A549 (cell line): ENCODE measurements around the gene CELF4. TPM values are rescaled to one million over a fixed set of nuclear protein-coding genes. Genes with fewer than 3 reads are reported as not detected.

Experiments used
- ATAC-seq, 2 experiments: fragments of 200-7000 bp in 1 of 2; fragments of >200 bp in 1 of 2; cut with Nextera tagmentation in 1 of 2; cut with Tn5 transposase in 1 of 2; 3 replicates each; pipeline versions ENCODE4 v1.8.0 to v1.9.1; 2018 to 2020; ENCODE audit warnings: mild to moderate bottlenecking in 1 of 2, moderate library complexity in 1 of 2
- CTCF ChIA-PET: fragments of 300-600 bp; sonication (Branson Sonifier 250); formaldehyde crosslinking; extraction: SDS; loops from one replicate; lab custom pipeline; 2021; ENCODE audit warnings: antibody characterized with exemption, inconsistent platforms; lab: Yijun Ruan, JAX
- POLR2A ChIA-PET: fragments of 350-600 bp; formaldehyde crosslinking; extraction: SDS; loops from one replicate; lab custom pipeline; 2021; ENCODE audit warnings: antibody characterized with exemption, inconsistent platforms; lab: Yijun Ruan, JAX
- DNase-seq, 2 experiments: peaks; one replicate each; pipeline versions ENCODE4 v3.0.0 to v3.0.0-alpha.2; 2011 to 2016; ENCODE audit warnings: low read depth in 1 of 2, low spot score in 1 of 2
- FAIRE-seq: peaks from 2 replicates; lab custom pipeline; 2011; peaks lifted over from hg19 to GRCh38; lab: Jason Lieb, UNC
- H3K27ac ChIP-seq, 2 experiments: fragments of >200 bp; sonication (Bioruptor Twin); formaldehyde crosslinking; 3 replicates each; pipeline ENCODE4 v1.5.1; 2016 to 2017
- H3K4me1 ChIP-seq: fragments of >200 bp; sonication (Bioruptor Twin); formaldehyde crosslinking; 3 replicates; pipeline ENCODE4 v1.6.1; 2016
- H3K4me2 ChIP-seq: fragments of >200 bp; sonication (Bioruptor Twin); formaldehyde crosslinking; 3 replicates; pipeline ENCODE4 v1.6.1; 2016
- H3K4me3 ChIP-seq: fragments of >200 bp; sonication (Bioruptor Twin); formaldehyde crosslinking; 3 replicates; pipeline ENCODE4 v1.5.1; 2016
- H3K9me3 ChIP-seq: fragments of >200 bp; sonication (Bioruptor Twin); formaldehyde crosslinking; 3 replicates; pipeline ENCODE4 v1.6.1; 2016
- BHLHE40 ChIP-seq: IDR thresholded peaks from 2 replicates; pipeline ENCODE4 v1.6.1; 2012; ENCODE audit warnings: low read depth, low read length, inconsistent platforms
- CBX2 ChIP-seq: fragments of 200-600 bp; sonication (generic); IDR thresholded peaks from 2 replicates; pipeline ENCODE4 v1.6.1; 2016; ENCODE audit warnings: low read depth, mild to moderate bottlenecking, borderline replicate concordance
- CTCF ChIP-seq: fragments of >200 bp; sonication (Bioruptor Twin); formaldehyde crosslinking; IDR thresholded peaks from 3 replicates; pipeline ENCODE4 v1.5.1; 2016
- EHMT2 ChIP-seq: fragments of 200-600 bp; sonication (generic); IDR thresholded peaks from 2 replicates; pipeline ENCODE4 v1.6.1; 2016; ENCODE audit warnings: antibody characterized with exemption, low read depth, mild to moderate bottlenecking, moderate library complexity
- FOXS1 ChIP-seq: fragments of 250-450 bp; sonication (Bioruptor Pico); IDR thresholded peaks from 2 replicates; pipeline ENCODE4 v1.5.0; 2020; ENCODE audit warnings: mild to moderate bottlenecking, moderate library complexity
- HEYL ChIP-seq: fragments of 250-450 bp; sonication (Bioruptor Pico); IDR thresholded peaks from 2 replicates; pipeline ENCODE4 v1.8.0; 2021; ENCODE audit warnings: mild to moderate bottlenecking, moderate library complexity
- HMGXB4 ChIP-seq: fragments of 250-450 bp; sonication (Bioruptor Pico); IDR thresholded peaks from 2 replicates; pipeline ENCODE4 v1.5.0; 2021; ENCODE audit warnings: mild to moderate bottlenecking, moderate library complexity, borderline replicate concordance
- HOXA7 ChIP-seq: fragments of 250-450 bp; sonication (Bioruptor Pico); IDR thresholded peaks from 2 replicates; pipeline ENCODE4 v1.5.0; 2020; ENCODE audit warnings: mild to moderate bottlenecking, moderate library complexity
- HOXB13 ChIP-seq: fragments of 250-450 bp; sonication (Bioruptor Pico); IDR thresholded peaks from 2 replicates; pipeline ENCODE4 v1.5.0; 2020; ENCODE audit warnings: low read depth, mild to moderate bottlenecking, moderate library complexity
- KDM1A ChIP-seq: fragments of 200-600 bp; sonication (generic); IDR thresholded peaks from 2 replicates; pipeline ENCODE4 v1.6.1; 2016; ENCODE audit warnings: low read depth, mild to moderate bottlenecking
- MYC ChIP-seq: IDR thresholded peaks from 2 replicates; pipeline ENCODE4 v1.6.1; 2012; ENCODE audit warnings: mild to moderate bottlenecking, inconsistent platforms, low read length, improper control_type of control experiment, borderline replicate concordance
- NR3C1 ChIP-seq: fragments of >200 bp; sonication (Bioruptor Twin); formaldehyde crosslinking; IDR thresholded peaks from 3 replicates; pipeline ENCODE4 v1.6.1; 2017
- PBX3 ChIP-seq: IDR thresholded peaks from 2 replicates; pipeline ENCODE4 v1.6.1; 2012
- PHF8 ChIP-seq: fragments of 200-600 bp; sonication (generic); IDR thresholded peaks from 2 replicates; pipeline ENCODE4 v1.6.1; 2016; ENCODE audit warnings: low read depth, mild to moderate bottlenecking, antibody characterized with exemption, moderate library complexity, borderline replicate concordance
- RCOR1 ChIP-seq: fragments of 150-350 bp; IDR thresholded peaks from 2 replicates; pipeline ENCODE4 v1.6.1; 2014; ENCODE audit warnings: antibody characterized with exemption, low read length, low read depth
- RFX5 ChIP-seq: fragments of 450-650 bp; IDR thresholded peaks from 2 replicates; pipeline ENCODE4 v1.7.1; 2014; ENCODE audit warnings: antibody characterized with exemption, mild to moderate bottlenecking, moderate library complexity
- SMC3 ChIP-seq: fragments of >200 bp; sonication (Bioruptor Twin); formaldehyde crosslinking; IDR thresholded peaks from 3 replicates; pipeline ENCODE4 v1.6.1; 2018; ENCODE audit warnings: inconsistent platforms
- TP53 ChIP-seq: fragments of 250-450 bp; sonication (Bioruptor Pico); IDR thresholded peaks from 2 replicates; pipeline ENCODE4 v1.5.0; 2021; ENCODE audit warnings: mild to moderate bottlenecking, moderate library complexity
- USF2 ChIP-seq: fragments of 450-650 bp; IDR thresholded peaks from 2 replicates; pipeline ENCODE4 v1.6.1; 2014; ENCODE audit warnings: antibody characterized with exemption
- WGBS: methylation state at CpG from one replicate; pipeline ENCODE4 v1.1.6; 2017; ENCODE audit errors: missing lambda C conversion rate; 5-methylcytosine and 5-hydroxymethylcytosine counted together
- polyA plus RNA-seq, 4 experiments: library from polyadenylated mRNA; depleted of rRNA in 3 of 4; stranded (reverse); fragments of >200 nt; fragmentation: RNase III in 1 of 4; extraction: RNeasy Plus Mini Kit Qiagen cat#74134 plus additional on column Dnase treatment in 1 of 4; gene quantifications; 2 replicates in 3 of 4; 3 replicates in 1 of 4; pipeline ENCODE4 v1.2.3, GENCODE V29; 2011 to 2017
- TF ChIP-seq, protein P1 (sequence below): fragments of 200-600 bp; sonication (generic); IDR thresholded peaks from 2 replicates; pipeline ENCODE4 v1.6.1; 2016; ENCODE audit warnings: antibody characterized with exemption, mild to moderate bottlenecking, moderate library complexity
- TF ChIP-seq, protein P2 (sequence below): fragments of >200 bp; sonication (Bioruptor Twin); formaldehyde crosslinking; IDR thresholded peaks from 2 replicates; pipeline ENCODE4 v1.6.1; 2016
- TF ChIP-seq, protein P3 (sequence below): fragments of 150-350 bp; IDR thresholded peaks from 2 replicates; pipeline ENCODE4 v1.6.1; 2014; ENCODE audit warnings: low read depth, mild to moderate bottlenecking, low read length

CELF4 gene
- polyA plus RNA-seq, 2 of the 4 experiments (the other 2 are of a cell fraction) = 0.08 TPM; not detected in 1

GRCh38 chr18:37550118-37550875 lies 15.3 kb downstream of the CELF4 start:
- Histone ChIP-seq H3K4me1 (no peaks in the 10 kb centered on the region), H3K4me3 (no peak overlapping the region), H3K9me3 (no peaks in the 10 kb centered on the region), H3K27ac (no peak overlapping the region), H3K4me2 (no peak overlapping the region)
- no peak for FAIRE-seq
- no peak for ATAC-seq
- 40% methylated on average over 2 of the region's 10 CpGs for WGBS
- CTCF ChIA-PET = interaction anchor here (0.7 to 1.1 kb wide), 2 partner anchors 13 to 19 kb away, joined by 3 read pairs; no protein-coding TSS in a partner anchor
- DNase-seq = no peak
- POLR2A ChIA-PET = no interaction called here
- TF ChIP-seq PBX3 (no peak), HOXB13 (CRISPR knock-in tag) (no peak), NR3C1 (no peak), EHMT2 (no peak), FOXS1 (CRISPR knock-in tag) (no peak), RFX5 (no peak), MYC (no peak)
- TF ChIP-seq, protein P1, sequence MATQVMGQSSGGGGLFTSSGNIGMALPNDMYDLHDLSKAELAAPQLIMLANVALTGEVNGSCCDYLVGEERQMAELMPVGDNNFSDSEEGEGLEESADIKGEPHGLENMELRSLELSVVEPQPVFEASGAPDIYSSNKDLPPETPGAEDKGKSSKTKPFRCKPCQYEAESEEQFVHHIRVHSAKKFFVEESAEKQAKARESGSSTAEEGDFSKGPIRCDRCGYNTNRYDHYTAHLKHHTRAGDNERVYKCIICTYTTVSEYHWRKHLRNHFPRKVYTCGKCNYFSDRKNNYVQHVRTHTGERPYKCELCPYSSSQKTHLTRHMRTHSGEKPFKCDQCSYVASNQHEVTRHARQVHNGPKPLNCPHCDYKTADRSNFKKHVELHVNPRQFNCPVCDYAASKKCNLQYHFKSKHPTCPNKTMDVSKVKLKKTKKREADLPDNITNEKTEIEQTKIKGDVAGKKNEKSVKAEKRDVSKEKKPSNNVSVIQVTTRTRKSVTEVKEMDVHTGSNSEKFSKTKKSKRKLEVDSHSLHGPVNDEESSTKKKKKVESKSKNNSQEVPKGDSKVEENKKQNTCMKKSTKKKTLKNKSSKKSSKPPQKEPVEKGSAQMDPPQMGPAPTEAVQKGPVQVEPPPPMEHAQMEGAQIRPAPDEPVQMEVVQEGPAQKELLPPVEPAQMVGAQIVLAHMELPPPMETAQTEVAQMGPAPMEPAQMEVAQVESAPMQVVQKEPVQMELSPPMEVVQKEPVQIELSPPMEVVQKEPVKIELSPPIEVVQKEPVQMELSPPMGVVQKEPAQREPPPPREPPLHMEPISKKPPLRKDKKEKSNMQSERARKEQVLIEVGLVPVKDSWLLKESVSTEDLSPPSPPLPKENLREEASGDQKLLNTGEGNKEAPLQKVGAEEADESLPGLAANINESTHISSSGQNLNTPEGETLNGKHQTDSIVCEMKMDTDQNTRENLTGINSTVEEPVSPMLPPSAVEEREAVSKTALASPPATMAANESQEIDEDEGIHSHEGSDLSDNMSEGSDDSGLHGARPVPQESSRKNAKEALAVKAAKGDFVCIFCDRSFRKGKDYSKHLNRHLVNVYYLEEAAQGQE = no peak
- TF ChIP-seq, protein P2, sequence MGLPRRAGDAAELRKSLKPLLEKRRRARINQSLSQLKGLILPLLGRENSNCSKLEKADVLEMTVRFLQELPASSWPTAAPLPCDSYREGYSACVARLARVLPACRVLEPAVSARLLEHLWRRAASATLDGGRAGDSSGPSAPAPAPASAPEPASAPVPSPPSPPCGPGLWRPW = no peak
- TF ChIP-seq, protein P3, sequence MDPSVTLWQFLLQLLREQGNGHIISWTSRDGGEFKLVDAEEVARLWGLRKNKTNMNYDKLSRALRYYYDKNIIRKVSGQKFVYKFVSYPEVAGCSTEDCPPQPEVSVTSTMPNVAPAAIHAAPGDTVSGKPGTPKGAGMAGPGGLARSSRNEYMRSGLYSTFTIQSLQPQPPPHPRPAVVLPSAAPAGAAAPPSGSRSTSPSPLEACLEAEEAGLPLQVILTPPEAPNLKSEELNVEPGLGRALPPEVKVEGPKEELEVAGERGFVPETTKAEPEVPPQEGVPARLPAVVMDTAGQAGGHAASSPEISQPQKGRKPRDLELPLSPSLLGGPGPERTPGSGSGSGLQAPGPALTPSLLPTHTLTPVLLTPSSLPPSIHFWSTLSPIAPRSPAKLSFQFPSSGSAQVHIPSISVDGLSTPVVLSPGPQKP = no peak

GRCh38 chr18:37548679-37549289 lies 16.8 kb downstream of the CELF4 start:
- Histone ChIP-seq H3K27ac (no peak overlapping the region), H3K4me2 (no peak overlapping the region), H3K4me1 (no peaks in the 10 kb centered on the region), H3K4me3 (no peak overlapping the region), H3K9me3 (no peaks in the 10 kb centered on the region)
- ChIA-PET POLR2A (no interaction called here), CTCF (no interaction called here)
- FAIRE-seq (no peak), DNase-seq (no peak), ATAC-seq (no peak)
- no CpG with 5 or more reads among the region's 12 CpGs for WGBS
- TF ChIP-seq HOXA7 (CRISPR knock-in tag) (no peak), RCOR1 (no peak), KDM1A (no peak), TP53 (CRISPR knock-in tag) (no peak), EHMT2 (no peak), PHF8 (no peak), HEYL (no peak), BHLHE40 (no peak), SMC3 (no peak), HMGXB4 (CRISPR knock-in tag) (no peak), CTCF (no peak), CBX2 (no peak), USF2 (no peak)
- TF ChIP-seq, protein P3 = no peak
